Panc1 (cell line): ENCODE measurements around the gene SLC34A1. TPM values are rescaled to one million over a fixed set of nuclear protein-coding genes. Genes with fewer than 3 reads are reported as not detected.

ENCODE experiments used
- ATAC-seq: fragments of 200-7000 bp; cut with Tn5 transposase; 2 replicates; pipeline ENCODE4 v1.9.1; 2020; ENCODE audit warnings: mild to moderate bottlenecking, moderate library complexity
- BruUV-seq: library from RNA; stranded (reverse); fragments of 400-500 nt; replicated peaks from 2 replicates; lab custom pipeline; 2021; lab: Mats Ljungman, UMichigan
- CTCF ChIA-PET: fragments of 300-600 bp; sonication (Branson Sonifier 250); formaldehyde crosslinking; loops from one replicate; lab custom pipeline; 2022; ENCODE audit warnings: antibody characterized with exemption; lab: Charles Lee
- POLR2A ChIA-PET: fragments of 300-600 bp; sonication (Branson Sonifier 250); formaldehyde crosslinking; loops from one replicate; lab custom pipeline; 2022; ENCODE audit warnings: antibody characterized with exemption; lab: Charles Lee
- DNase-seq: peaks from one replicate; pipeline ENCODE4 v3.0.0-alpha.2; 2010; ENCODE audit warnings: low read depth, low spot score
- H3K27ac ChIP-seq: 2 replicates; pipeline ENCODE4 v1.5.1; 2011; ENCODE audit warnings: mild to moderate bottlenecking, low read length, inconsistent platforms
- H3K27me3 ChIP-seq: fragments of 200-500 bp; sonication (Bioruptor generic); 2 replicates; pipeline ENCODE4 v1.6.0; 2014; ENCODE audit warnings: low read length, inconsistent platforms; ENCODE audit not compliant: control insufficient read depth, insufficient read depth
- H3K36me3 ChIP-seq: fragments of 200-500 bp; sonication (Bioruptor generic); 2 replicates; pipeline ENCODE4 v1.5.1; 2014; ENCODE audit warnings: inconsistent platforms, mild to moderate bottlenecking, low read length, moderate library complexity; ENCODE audit not compliant: control insufficient read depth, insufficient read depth
- H3K4me1 ChIP-seq: 2 replicates; pipeline ENCODE4 v1.5.1; 2011; ENCODE audit warnings: inconsistent platforms, mild to moderate bottlenecking, low read length, moderate library complexity; ENCODE audit not compliant: control insufficient read depth, insufficient read depth
- H3K4me3 ChIP-seq, 2 experiments: 2 replicates each; pipeline ENCODE4 v1.5.1; 2011 to 2012; ENCODE audit warnings: low read depth in 2 of 2, low read length in 2 of 2, mild to moderate bottlenecking in 2 of 2, inconsistent platforms in 1 of 2, moderate library complexity in 1 of 2
- H3K9me3 ChIP-seq: fragments of 200-500 bp; sonication (Bioruptor generic); 2 replicates; pipeline ENCODE4 v1.5.1; 2014; ENCODE audit warnings: low read depth, mild to moderate bottlenecking, inconsistent platforms, low read length, moderate library complexity; ENCODE audit not compliant: control insufficient read depth, insufficient read depth
- CTCF ChIP-seq: fragments of 450-650 bp; IDR thresholded peaks from 2 replicates; pipeline ENCODE4 v1.5.1; 2017; ENCODE audit warnings: mild to moderate bottlenecking
- POLR2AphosphoS5 ChIP-seq: IDR thresholded peaks from 2 replicates; pipeline ENCODE4 v1.6.1; 2012; ENCODE audit warnings: mild to moderate bottlenecking, low read depth, low read length, moderate library complexity
- REST ChIP-seq, 2 experiments: IDR thresholded peaks; 2 replicates each; pipeline ENCODE4 v1.6.1; 2011 to 2012; ENCODE audit warnings: low read depth in 2 of 2, control low read depth in 1 of 2, low read length in 1 of 2, mild to moderate bottlenecking in 1 of 2, moderate library complexity in 1 of 2; ENCODE audit not compliant: insufficient read depth in 1 of 2
- SIN3A ChIP-seq: IDR thresholded peaks from 2 replicates; pipeline ENCODE4 v1.6.1; 2012; ENCODE audit warnings: low read depth, mild to moderate bottlenecking, low read length, moderate library complexity, borderline replicate concordance; ENCODE audit not compliant: insufficient read depth
- TCF7L2 ChIP-seq: IDR thresholded peaks from 2 replicates; pipeline ENCODE4 v1.6.1; 2011; ENCODE audit warnings: mild to moderate bottlenecking, low read depth, low read length, inconsistent platforms
- in situ Hi-C: cut with HindIII; loops from 2 replicates; pipeline ENCODE4 v1.10.0; 2016; ENCODE audit warnings: low sequenced_read_pairs, low pct_unique_long_range_greater_than_20kb
- intact Hi-C: fragments of 100-400 bp; cut with micrococcal nuclease; formaldehyde crosslinking; loops from one replicate; pipeline ENCODE4 v1.10.0; 2022; ENCODE audit not compliant: unreplicated experiment
- total RNA-seq: library from RNA; stranded (reverse); gene quantifications from one replicate; pipeline ENCODE4 v1.2.1, GENCODE V29; 2021; ENCODE audit not compliant: unreplicated experiment

Gene SLC34A1
- total RNA-seq, 1 experiment from 2014 or later = not detected

- intact Hi-C loops = no loop called here
- Histone ChIP-seq H3K27me3 (no peaks in the 10 kb centered on the region), H3K27ac (no peak overlapping the region), H3K36me3 (no peaks in the 10 kb centered on the region), H3K9me3 (no peaks in the 10 kb centered on the region), H3K4me1 (peaks cover 3% of the 10 kb centered on the region; the same call in 1 of the 2 replicates), H3K4me3 (no peak overlapping the region)
- ChIA-PET POLR2A (no interaction called here), CTCF (interaction anchor here (1.8 to 2.3 kb wide), 2 partner anchors 18 to 66 kb away, joined by 6 to 10 read pairs; no protein-coding TSS in a partner anchor)
- ATAC-seq = no peak
- in situ Hi-C loops = no loop called here
- no peak for DNase-seq
- no TSS peak for BruUV-seq
- TF ChIP-seq CTCF = no peak
- no peak for TF ChIP-seq POLR2AphosphoS5
These were observed 4.4 kb downstream of the SLC34A1 start for GRCh38 chr5:177388521-177389052.

GRCh38 chr5:177389241-177390169 lies 5.3 kb downstream of the SLC34A1 start:
- no peak for DNase-seq
- in situ Hi-C loops = no loop called here

More at GRCh38 chr5:177389241-177390169, 5.3 kb downstream of the SLC34A1 start:
- Histone ChIP-seq H3K36me3 (no peaks in the 10 kb centered on the region), H3K4me3 (no peak overlapping the region), H3K9me3 (no peaks in the 10 kb centered on the region), H3K27ac (no peak overlapping the region), H3K27me3 (no peaks in the 10 kb centered on the region), H3K4me1 (peaks cover 3% of the 10 kb centered on the region; the same call in 1 of the 2 replicates)
- intact Hi-C loops = loop anchor here (5.0 kb wide), 1 partner anchor 108 kb away; the partner anchor contains the start of gene PDLIM7
- ChIA-PET POLR2A (no interaction called here), CTCF (interaction anchor here (0.5 to 2.6 kb wide), 8 partner anchors 11 to 79 kb away, joined by 3 to 34 read pairs (median 6); no protein-coding TSS in a partner anchor)
- BruUV-seq = no TSS peak
- no peak for ATAC-seq
- TF ChIP-seq REST (IDR thresholded peaks at IDR 0.05; ENCODE audit: insufficient read depth in 1 of 2, low read depth in 2 of 2, low read length in 1 of 2) (no peak), TCF7L2 (no peak), POLR2AphosphoS5 (no peak), CTCF (no peak), SIN3A (no peak)
